Esophagus muscularis mucosa (tissue), 4 donors: ENCODE results near the gene MAPKAP1. TPM values are rescaled to one million over a fixed set of nuclear protein-coding genes. Genes with fewer than 3 reads are reported as not detected.

Experiments
- DNase-seq: peaks from one replicate; pipeline ENCODE4 v3.0.0-alpha.2; 2017; ENCODE audit errors: extremely low spot score
- H3K27ac ChIP-seq, 4 donors: fragments of 200-600 bp; sonication (generic); replicated peaks in 1 of 4; 1 replicate in 3 of 4; 2 replicates in 1 of 4; pipeline ENCODE4 v1.5.1; 2016 to 2019; ENCODE audit warnings: mild to moderate bottlenecking in 1 of 4
- H3K27me3 ChIP-seq, 4 donors: fragments of 200-600 bp; sonication (generic); one replicate each; pipeline versions ENCODE4 v1.5.1 to v1.6.0; 2016 to 2019
- H3K36me3 ChIP-seq, 4 donors: fragments of 200-600 bp; sonication (generic); one replicate each; pipeline ENCODE4 v1.5.1; 2016 to 2019
- H3K4me1 ChIP-seq, 4 donors: fragments of 200-600 bp; sonication (generic); one replicate each; pipeline ENCODE4 v1.5.1; 2016 to 2019
- H3K4me3 ChIP-seq, 4 donors: fragments of 200-600 bp; sonication (generic); 1 replicate in 2 of 4; 2 replicates in 2 of 4; pipeline ENCODE4 v1.5.1; 2016 to 2019; ENCODE audit warnings: mild to moderate bottlenecking in 4 of 4, moderate library complexity in 1 of 4
- H3K9me3 ChIP-seq, 4 donors: fragments of 200-600 bp; sonication (generic); 1 replicate in 3 of 4; 2 replicates in 1 of 4; pipeline ENCODE4 v1.5.1; 2016 to 2019
- EP300 ChIP-seq: sonication (generic); formaldehyde crosslinking; IDR thresholded peaks from one replicate; pipeline ENCODE4 v1.6.1; 2017; ENCODE audit warnings: antibody characterized with exemption
- POLR2A ChIP-seq: fragments of 450-650 bp; IDR thresholded peaks from one replicate; pipeline ENCODE4 v1.6.1; 2017; ENCODE audit warnings: antibody characterized with exemption, moderate library complexity, mild to moderate bottlenecking, low read depth
- POLR2AphosphoS5 ChIP-seq, 2 donors: sonication (generic); formaldehyde crosslinking; IDR thresholded peaks; one replicate each; pipeline ENCODE4 v1.6.1; 2017; ENCODE audit warnings: antibody characterized with exemption in 2 of 2
- WGBS: methylation state at CpG from one replicate; pipeline ENCODE4 v1.1.5; 2018; 5-methylcytosine and 5-hydroxymethylcytosine counted together
- intact Hi-C: fragments of 100-400 bp; cut with DNase I; formaldehyde crosslinking; loops from one replicate; pipeline ENCODE4 v1.15.1; 2023
- total RNA-seq, 4 donors: library from RNA; depleted of rRNA; stranded (reverse); fragments of >200 nt; gene quantifications; one replicate each; pipeline versions ENCODE4 v1.1.0 to v1.2.1, GENCODE V29; 2016
- TF ChIP-seq, protein P1 (sequence below), 3 experiments: fragments of 200-600 bp in 2 of 3; fragments of 450-650 bp in 1 of 3; sonication (generic) in 2 of 3; IDR thresholded peaks; one replicate each; pipeline ENCODE4 v1.5.1; 2017 to 2019; ENCODE audit warnings: antibody characterized with exemption in 3 of 3, mild to moderate bottlenecking in 2 of 3, moderate library complexity in 1 of 3

The MAPKAP1 gene
- total RNA-seq, 4 donors from 2014 or later = 84.3 to 103 (median 93.4) TPM

DNA sequence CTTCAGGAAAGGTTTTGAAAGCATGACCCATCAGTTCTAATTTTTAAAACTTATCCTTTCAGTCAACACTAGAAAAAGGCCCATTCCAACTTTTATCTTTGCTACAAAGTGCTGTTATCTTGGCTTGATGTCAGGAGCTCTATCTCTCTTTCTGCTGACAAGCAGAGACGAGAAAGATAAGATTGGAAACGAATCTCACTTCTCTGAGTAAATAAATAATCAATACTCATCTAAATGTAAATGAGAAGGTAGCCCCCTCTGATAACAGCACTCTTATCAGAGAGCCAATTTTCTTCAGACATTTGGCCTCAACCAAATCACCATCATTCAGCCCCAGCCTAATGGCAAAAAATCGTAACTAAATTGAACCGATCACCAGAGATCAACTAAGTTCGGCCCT is 191.7 kb downstream of the MAPKAP1 start:
- no peaks in the 10 kb centered on the region for H3K27me3 ChIP-seq
- peaks cover 0 to under 1% (median 0%) of the 10 kb centered on the region in 4 donors for H3K36me3 ChIP-seq
- DNase-seq = no peak
- no peak overlapping the region for H3K27ac ChIP-seq
- TF ChIP-seq POLR2A (no peak), EP300 (no peak), POLR2AphosphoS5 (IDR thresholded peaks at IDR 0.05) (no peak)
- TF ChIP-seq, protein P1, sequence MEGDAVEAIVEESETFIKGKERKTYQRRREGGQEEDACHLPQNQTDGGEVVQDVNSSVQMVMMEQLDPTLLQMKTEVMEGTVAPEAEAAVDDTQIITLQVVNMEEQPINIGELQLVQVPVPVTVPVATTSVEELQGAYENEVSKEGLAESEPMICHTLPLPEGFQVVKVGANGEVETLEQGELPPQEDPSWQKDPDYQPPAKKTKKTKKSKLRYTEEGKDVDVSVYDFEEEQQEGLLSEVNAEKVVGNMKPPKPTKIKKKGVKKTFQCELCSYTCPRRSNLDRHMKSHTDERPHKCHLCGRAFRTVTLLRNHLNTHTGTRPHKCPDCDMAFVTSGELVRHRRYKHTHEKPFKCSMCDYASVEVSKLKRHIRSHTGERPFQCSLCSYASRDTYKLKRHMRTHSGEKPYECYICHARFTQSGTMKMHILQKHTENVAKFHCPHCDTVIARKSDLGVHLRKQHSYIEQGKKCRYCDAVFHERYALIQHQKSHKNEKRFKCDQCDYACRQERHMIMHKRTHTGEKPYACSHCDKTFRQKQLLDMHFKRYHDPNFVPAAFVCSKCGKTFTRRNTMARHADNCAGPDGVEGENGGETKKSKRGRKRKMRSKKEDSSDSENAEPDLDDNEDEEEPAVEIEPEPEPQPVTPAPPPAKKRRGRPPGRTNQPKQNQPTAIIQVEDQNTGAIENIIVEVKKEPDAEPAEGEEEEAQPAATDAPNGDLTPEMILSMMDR (IDR thresholded peaks at IDR 0.05) = no peak
- H3K4me3 ChIP-seq = no peak overlapping the region
- peaks cover 16 to 43% (median 28%) of the 10 kb centered on the region in 4 donors for H3K4me1 ChIP-seq
- H3K9me3 ChIP-seq = no peaks in the 10 kb centered on the region
- intact Hi-C loops = no loop called here
- 82% methylated on average over 5 of the region's 5 CpGs for WGBS

DNA sequence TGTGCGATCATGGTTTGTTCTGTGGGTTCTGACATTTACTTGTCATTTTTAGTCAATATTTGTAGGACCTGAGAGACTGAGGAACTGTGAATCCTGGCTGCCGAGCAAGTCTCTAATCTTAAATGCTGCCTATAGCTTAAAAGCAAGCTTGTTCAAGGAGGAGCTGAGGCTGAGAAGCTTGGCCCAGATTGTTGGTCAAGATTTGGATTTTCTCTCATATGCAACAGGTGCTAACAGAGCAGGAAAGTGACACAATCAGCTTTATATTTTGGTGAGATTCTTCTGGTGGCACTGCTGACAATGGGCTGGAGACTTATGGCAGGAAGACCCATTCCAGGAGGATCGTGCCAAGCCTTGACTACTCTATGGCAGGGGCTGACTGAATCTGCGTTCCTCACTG is 192.5 kb downstream of the MAPKAP1 start:
- H3K27ac ChIP-seq = peak overlapping the region in 2 of 4 donors; percentile 49 to 68
- intact Hi-C loops = no loop called here
- peak; percentile 77 for DNase-seq
- TF ChIP-seq, protein P1 (IDR thresholded peaks at IDR 0.05) = no peak
- TF ChIP-seq POLR2A (no peak), POLR2AphosphoS5 (IDR thresholded peaks at IDR 0.05) (no peak), EP300 (no peak)
- WGBS = 97% methylated on average over 4 of the region's 4 CpGs
- no peak overlapping the region for H3K4me3 ChIP-seq
- H3K4me1 ChIP-seq = peaks cover 22 to 51% (median 36%) of the 10 kb centered on the region in 4 donors
- no peaks in the 10 kb centered on the region for H3K36me3 ChIP-seq
- H3K27me3 ChIP-seq = no peaks in the 10 kb centered on the region
- no peaks in the 10 kb centered on the region for H3K9me3 ChIP-seq

DNA sequence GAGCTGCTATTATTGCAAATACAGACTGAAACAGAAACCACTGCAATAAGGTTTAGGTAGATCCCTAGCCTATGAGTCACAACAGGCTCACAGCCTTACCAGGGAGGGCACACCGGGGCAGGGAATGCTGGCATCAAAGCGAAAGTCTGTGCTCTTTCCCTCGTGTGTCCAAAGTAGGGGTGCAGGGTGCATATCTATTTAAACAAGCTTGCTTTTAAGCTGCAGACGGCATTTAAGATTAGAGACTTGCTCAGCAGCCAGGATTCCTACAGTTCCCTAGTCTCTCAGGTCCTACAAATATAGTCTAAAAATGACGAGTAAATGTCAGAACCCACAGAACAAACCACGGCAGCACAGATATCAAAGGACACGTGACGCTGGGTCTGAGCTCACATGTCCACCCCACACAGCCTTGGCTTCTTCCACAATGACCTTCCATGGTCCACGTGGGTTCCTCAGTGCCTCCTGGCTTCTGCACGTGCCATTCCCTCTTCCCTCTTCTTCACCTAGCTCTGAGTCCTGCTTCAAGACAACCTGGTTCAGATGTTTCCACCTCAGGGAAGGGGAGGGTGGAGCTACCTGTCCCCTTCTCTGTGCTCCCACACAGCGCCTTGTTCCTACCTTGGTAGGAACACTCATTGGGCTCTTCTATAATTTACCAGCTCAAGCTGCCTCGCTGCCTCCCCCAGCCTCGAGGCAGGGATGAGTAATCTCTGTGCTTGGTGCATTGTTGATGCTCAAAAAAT is 193.2 kb downstream of the MAPKAP1 start:
- Histone ChIP-seq H3K4me3 (peak overlapping the region; percentile 4 to 35 (median 20)), H3K27me3 (no peaks in the 10 kb centered on the region), H3K36me3 (no peaks in the 10 kb centered on the region), H3K9me3 (no peaks in the 10 kb centered on the region), H3K27ac (peak overlapping the region in 3 of 4 donors; percentile 3 to 68 (median 49)), H3K4me1 (peaks cover 26 to 54% (median 39%) of the 10 kb centered on the region in 4 donors)
- TF ChIP-seq POLR2A (no peak), EP300 (no peak), POLR2AphosphoS5 (IDR thresholded peaks at IDR 0.05) (no peak)
- TF ChIP-seq, protein P1 (IDR thresholded peaks at IDR 0.05) = no peak
- peak; percentile 91 for DNase-seq
- intact Hi-C loops = no loop called here
- WGBS = 61% methylated on average over 13 of the region's 13 CpGs

DNA sequence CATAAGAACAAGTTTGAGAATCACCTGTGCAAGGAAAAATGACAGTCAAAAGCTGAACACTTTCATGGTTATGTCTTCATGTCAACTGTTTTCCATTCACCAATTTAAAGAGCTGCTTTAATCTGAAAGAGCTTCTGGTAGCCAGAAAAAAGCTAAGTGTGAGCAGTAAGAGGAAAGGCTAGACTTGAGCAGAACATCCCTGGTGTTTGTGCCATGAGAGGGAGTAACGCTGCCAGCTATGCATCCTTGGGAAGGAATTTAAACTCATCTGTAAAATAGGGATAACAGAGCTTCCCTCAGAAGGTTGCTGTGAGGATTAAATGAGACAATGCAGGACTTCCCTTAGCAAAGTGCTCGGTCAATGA is 193.7 kb downstream of the MAPKAP1 start:
- H3K4me3 ChIP-seq = peak overlapping the region; percentile 4 to 35 (median 20)
- no peaks in the 10 kb centered on the region for H3K9me3 ChIP-seq
- no peak for TF ChIP-seq POLR2AphosphoS5 (IDR thresholded peaks at IDR 0.05)
- no peak for TF ChIP-seq POLR2A
- TF ChIP-seq, protein P1 (IDR thresholded peaks at IDR 0.05) = no peak
- no peak for TF ChIP-seq EP300
- no peaks in the 10 kb centered on the region for H3K36me3 ChIP-seq
- DNase-seq = no peak
- H3K27ac ChIP-seq = peak overlapping the region in 3 of 4 donors; percentile 3 to 68 (median 49)
- no peaks in the 10 kb centered on the region for H3K27me3 ChIP-seq
- WGBS = 32% methylated on average over 2 of the region's 2 CpGs
- H3K4me1 ChIP-seq = peaks cover 26 to 55% (median 40%) of the 10 kb centered on the region in 4 donors
- intact Hi-C loops = no loop called here
